Measurements from ENCODE around the gene GOLGA5.
"Not testable (repeated sequence)": the region's sequence is repeated elsewhere in the genome, so short reads cannot be mapped to it uniquely, and the experiment has no call there.

The GOLGA5 gene

DNA sequence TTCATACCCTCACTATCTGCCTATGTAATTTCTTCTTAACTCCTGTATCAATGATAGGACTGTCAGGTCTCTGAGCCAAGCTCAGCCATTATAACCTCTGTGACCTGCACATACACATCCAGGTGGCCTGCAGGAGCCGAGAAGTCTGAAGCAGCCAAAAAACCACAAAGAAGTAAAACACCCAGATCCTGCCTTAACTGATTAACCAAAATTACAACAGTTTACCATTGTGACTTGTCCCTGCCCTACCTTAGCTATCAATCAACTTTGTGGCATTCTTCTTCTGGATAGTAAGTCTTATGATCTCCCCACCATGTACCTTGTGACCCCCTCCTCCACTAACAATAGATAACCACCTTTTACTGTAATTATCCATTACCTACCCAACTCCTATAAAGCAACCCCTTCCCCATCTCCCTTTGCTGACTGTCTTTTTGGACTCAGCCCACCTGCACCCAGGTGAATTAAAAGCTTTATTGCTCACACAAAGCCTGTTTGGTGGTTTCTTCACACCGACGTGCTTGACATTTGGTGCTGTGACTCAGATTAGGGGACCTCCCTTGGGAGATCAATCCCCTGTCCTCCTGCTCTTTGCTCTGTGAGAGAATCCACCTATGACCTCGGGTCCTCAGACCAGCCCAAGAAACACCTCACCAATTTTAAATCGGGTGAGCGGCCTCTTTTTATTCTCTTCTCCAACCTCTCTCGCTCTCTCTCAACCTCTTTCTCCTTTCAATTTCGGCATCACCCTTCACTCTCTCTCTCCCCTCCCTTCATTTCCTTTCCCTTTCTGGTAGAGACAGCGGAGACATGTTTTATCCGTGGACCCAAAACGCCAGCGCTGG is 34.2 kb upstream of the GOLGA5 start:
- Histone ChIP-seq H3K4me2 (ENCODE audit: low read length) (no peak overlapping the region), H3K9me3 (replicated peaks; ENCODE audit: low read length) (no peaks in the 10 kb centered on the region), H3K27me3 (ENCODE audit: control insufficient read depth, insufficient read depth, low read length) (peaks cover 14% of the 10 kb centered on the region), H3K4me3 (ENCODE audit: low read length) (no peak overlapping the region), H3K9ac (ENCODE audit: low read depth, low read length) (no peak overlapping the region), H3K36me3 (ENCODE audit: insufficient read depth, low read length) (no peaks in the 10 kb centered on the region), H3K4me1 (ENCODE audit: control insufficient read depth, insufficient read depth, low read length) (no peaks in the 10 kb centered on the region)

DNA sequence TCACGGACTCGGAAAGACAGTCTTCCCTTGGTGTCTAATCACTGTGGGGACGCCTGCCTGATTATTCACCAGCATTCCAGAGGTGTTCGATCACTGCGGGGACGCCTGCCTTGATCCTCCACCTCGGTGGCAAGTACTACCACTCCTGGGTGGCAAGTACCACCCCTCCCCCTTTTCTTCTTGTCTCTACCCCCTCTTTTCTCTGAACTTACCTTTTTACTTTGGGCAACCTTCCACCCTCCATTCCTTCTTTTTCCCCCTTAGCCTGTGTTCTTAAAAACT is 33.6 kb upstream of the GOLGA5 start:
- H3K4me3 ChIP-seq (ENCODE audit: low read length), result no peak overlapping the region
- no peak overlapping the region for H3K9ac ChIP-seq (ENCODE audit: low read depth, low read length)
- H3K36me3 ChIP-seq (ENCODE audit: insufficient read depth, low read length), result no peaks in the 10 kb centered on the region
- H3K4me1 ChIP-seq (ENCODE audit: control insufficient read depth, insufficient read depth, low read length), result no peaks in the 10 kb centered on the region
- H3K4me2 ChIP-seq (ENCODE audit: low read length), result no peak overlapping the region
- no peaks in the 10 kb centered on the region for H3K9me3 ChIP-seq (replicated peaks; ENCODE audit: low read length)
- peaks cover 14% of the 10 kb centered on the region for H3K27me3 ChIP-seq (ENCODE audit: control insufficient read depth, insufficient read depth, low read length)

DNA sequence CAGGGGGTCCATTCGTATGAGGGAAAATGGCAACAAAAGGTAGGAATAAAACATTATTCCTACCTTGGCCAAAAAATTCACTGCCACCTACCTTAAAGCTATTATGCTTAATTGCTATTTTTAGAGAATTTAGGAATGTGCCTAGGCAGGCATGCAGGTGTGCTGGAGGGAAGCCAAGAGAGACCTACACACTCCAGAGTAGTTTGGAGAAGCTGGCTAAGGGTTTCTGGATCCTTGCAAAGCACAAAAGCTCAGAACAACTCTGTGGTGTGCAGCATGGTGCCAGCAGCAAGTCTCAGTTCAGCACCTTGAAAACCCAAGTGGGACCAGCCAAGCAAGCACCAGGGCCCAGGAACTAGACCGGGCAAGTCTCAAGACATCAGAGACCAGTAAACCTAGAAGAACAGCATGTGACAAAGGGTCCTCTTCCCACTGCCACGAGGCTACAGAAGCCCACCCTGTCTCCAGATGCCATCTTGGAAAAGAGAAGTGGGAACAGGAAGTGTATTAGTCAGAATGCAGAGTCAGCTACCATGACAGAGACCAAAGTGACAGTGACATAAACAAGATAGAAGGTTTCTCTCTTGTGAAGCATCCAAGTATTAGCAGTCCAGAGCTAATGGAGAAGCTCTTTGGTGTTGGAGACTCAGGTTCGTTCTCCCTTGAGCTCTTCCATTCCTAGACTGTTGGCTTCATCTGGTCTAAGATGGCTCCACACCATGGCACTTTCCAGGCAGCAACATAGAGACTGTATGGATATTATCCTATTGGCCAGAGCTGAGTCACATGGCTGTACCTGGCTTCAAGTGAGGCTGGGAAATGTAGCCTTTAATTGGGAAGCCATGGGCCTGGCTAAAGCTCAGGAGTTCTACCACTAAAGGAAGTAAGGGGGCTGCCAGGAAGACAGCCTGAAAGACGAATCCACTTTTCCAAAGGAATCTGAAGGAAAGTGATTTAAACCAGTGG is 30.2 kb upstream of the GOLGA5 start:
- not testable (repeated sequence) for H3K4me1 ChIP-seq (ENCODE audit: control insufficient read depth, insufficient read depth, low read length); H3K9me3 ChIP-seq (replicated peaks; ENCODE audit: low read length); H3K36me3 ChIP-seq (ENCODE audit: insufficient read depth, low read length)

DNA sequence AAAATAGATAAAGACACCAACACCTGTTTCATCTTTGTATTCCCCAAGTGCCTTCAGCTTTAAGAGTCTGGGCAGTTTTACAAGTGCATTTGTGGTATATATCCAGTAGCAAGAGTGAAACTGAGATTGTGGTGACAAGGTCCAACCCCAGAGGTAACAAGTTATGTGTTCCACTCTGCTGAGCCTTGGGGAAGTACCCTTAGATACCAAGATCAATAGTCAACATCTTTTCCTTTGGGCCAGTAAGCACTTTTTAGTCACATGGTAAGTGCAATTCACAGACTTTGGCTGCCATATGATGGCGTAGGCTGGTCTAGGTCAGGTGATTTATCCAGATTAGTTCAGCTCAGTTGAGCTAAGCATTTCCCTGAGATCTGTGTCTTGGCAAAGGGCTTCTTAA is 25.9 kb upstream of the GOLGA5 start:
- not testable (repeated sequence) for H3K4me3 ChIP-seq (ENCODE audit: low read length); H3K36me3 ChIP-seq (ENCODE audit: insufficient read depth, low read length); H3K9me3 ChIP-seq (replicated peaks; ENCODE audit: low read length); H3K9ac ChIP-seq (ENCODE audit: low read depth, low read length); H3K4me1 ChIP-seq (ENCODE audit: control insufficient read depth, insufficient read depth, low read length); H3K4me2 ChIP-seq (ENCODE audit: low read length)
- peaks cover 17% of the 10 kb centered on the region for H3K27me3 ChIP-seq (ENCODE audit: control insufficient read depth, insufficient read depth, low read length)

More for the DNA sequence above, 30.2 kb upstream of the GOLGA5 start:
- H3K4me2 ChIP-seq (ENCODE audit: low read length); H3K9ac ChIP-seq (ENCODE audit: low read depth, low read length); H3K4me3 ChIP-seq (ENCODE audit: low read length): not testable (repeated sequence)
- H3K27me3 ChIP-seq (ENCODE audit: control insufficient read depth, insufficient read depth, low read length), result peaks cover 17% of the 10 kb centered on the region

DNA sequence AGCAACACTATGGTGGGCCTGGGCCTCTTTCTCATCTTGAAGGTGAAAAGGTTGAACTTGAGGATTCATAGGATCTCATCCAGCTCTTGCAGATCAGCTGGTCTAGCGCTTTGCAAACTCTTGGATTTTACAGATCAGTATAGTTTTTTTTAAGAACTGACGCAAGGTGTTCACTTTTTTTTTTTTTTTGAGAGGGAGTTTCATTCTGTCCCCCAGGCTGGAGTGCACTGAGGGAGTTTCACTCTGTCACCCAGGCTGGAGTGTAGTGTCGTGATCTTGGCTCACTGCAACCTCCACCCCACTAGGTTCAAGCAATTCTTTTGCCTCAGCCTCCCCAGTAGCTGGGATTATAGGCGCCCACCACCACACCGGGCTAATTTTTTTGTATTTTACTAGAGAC is 25.3 kb upstream of the GOLGA5 start:
- Histone ChIP-seq H3K4me1 (ENCODE audit: control insufficient read depth, insufficient read depth, low read length) (no peaks in the 10 kb centered on the region), H3K27me3 (ENCODE audit: control insufficient read depth, insufficient read depth, low read length) (peaks cover 22% of the 10 kb centered on the region), H3K4me2 (ENCODE audit: low read length) (no peak overlapping the region), H3K4me3 (ENCODE audit: low read length) (no peak overlapping the region), H3K9me3 (replicated peaks; ENCODE audit: low read length) (no peaks in the 10 kb centered on the region), H3K36me3 (ENCODE audit: insufficient read depth, low read length) (no peaks in the 10 kb centered on the region), H3K9ac (ENCODE audit: low read depth, low read length) (no peak overlapping the region)

DNA sequence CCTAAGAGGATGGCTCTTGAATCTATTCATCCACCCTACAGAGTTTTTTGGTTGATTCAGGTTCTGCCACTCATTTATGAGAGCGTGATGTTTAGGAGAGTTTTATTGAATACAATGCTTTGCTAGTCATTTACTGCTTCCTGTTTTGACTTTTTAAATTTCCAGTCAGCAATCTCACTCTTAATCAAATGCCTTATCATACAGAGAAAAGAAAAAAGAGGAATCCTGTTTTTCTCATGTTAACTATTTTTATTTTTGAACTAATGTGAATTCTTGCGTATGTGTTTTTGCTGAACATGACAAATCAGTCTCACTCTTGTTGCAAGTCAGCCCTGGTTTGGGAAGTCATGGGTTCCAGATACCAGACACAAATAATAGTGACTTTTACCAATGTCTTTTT is 23.6 kb upstream of the GOLGA5 start:
- Histone ChIP-seq H3K4me1 (ENCODE audit: control insufficient read depth, insufficient read depth, low read length) (no peaks in the 10 kb centered on the region), H3K4me2 (ENCODE audit: low read length) (no peak overlapping the region), H3K36me3 (ENCODE audit: insufficient read depth, low read length) (no peaks in the 10 kb centered on the region), H3K9ac (ENCODE audit: low read depth, low read length) (no peak overlapping the region), H3K27me3 (ENCODE audit: control insufficient read depth, insufficient read depth, low read length) (peaks cover 30% of the 10 kb centered on the region), H3K4me3 (ENCODE audit: low read length) (no peak overlapping the region), H3K9me3 (replicated peaks; ENCODE audit: low read length) (no peaks in the 10 kb centered on the region)

DNA sequence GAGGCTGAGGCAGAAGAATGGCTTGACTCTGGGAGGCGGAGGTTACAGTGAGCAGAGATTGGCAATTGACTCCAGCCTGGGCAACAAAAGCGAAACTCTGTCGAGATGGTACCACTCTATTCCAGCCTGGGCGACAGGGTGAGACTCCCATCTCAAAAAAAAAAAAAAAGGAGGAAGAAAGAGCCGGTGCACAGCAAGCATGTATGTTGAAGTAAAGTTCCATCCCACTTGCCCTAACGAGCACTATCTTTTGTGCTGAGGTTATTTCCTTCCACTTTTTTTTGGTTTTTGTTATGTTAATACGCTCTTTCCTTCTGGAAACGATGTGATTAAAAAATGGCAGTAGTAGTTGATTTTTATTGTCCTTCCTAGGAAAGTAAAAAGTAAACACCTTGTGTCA is 19.5 kb upstream of the GOLGA5 start:
- Histone ChIP-seq H3K4me3 (ENCODE audit: low read length) (no peak overlapping the region), H3K9me3 (replicated peaks; ENCODE audit: low read length) (no peaks in the 10 kb centered on the region), H3K4me1 (ENCODE audit: control insufficient read depth, insufficient read depth, low read length) (no peaks in the 10 kb centered on the region), H3K27me3 (ENCODE audit: control insufficient read depth, insufficient read depth, low read length) (peaks cover 33% of the 10 kb centered on the region), H3K36me3 (ENCODE audit: insufficient read depth, low read length) (no peaks in the 10 kb centered on the region), H3K4me2 (ENCODE audit: low read length) (no peak overlapping the region), H3K9ac (ENCODE audit: low read depth, low read length) (no peak overlapping the region)

DNA sequence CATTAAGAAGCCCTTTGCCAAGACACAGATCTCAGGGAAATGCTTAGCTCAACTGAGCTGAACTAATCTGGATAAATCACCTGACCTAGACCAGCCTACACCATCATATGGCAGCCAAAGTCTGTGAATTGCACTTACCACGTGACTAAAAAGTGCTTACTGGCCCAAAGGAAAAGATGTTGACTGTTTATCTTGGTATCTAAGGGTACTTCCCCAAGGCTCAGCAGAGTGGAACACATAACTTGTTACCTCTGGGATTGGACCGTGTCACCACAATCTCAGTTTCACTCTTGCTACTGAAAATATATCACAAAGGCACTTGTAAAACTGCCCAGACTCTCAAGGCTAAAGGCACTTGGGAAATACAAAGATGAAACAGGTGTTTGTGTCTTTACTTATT is 18.8 kb upstream of the GOLGA5 start:
- H3K4me3 ChIP-seq (ENCODE audit: low read length); H3K4me2 ChIP-seq (ENCODE audit: low read length); H3K9ac ChIP-seq (ENCODE audit: low read depth, low read length); H3K4me1 ChIP-seq (ENCODE audit: control insufficient read depth, insufficient read depth, low read length); H3K36me3 ChIP-seq (ENCODE audit: insufficient read depth, low read length); H3K9me3 ChIP-seq (replicated peaks; ENCODE audit: low read length): not testable (repeated sequence)
- peaks cover 33% of the 10 kb centered on the region for H3K27me3 ChIP-seq (ENCODE audit: control insufficient read depth, insufficient read depth, low read length)

DNA sequence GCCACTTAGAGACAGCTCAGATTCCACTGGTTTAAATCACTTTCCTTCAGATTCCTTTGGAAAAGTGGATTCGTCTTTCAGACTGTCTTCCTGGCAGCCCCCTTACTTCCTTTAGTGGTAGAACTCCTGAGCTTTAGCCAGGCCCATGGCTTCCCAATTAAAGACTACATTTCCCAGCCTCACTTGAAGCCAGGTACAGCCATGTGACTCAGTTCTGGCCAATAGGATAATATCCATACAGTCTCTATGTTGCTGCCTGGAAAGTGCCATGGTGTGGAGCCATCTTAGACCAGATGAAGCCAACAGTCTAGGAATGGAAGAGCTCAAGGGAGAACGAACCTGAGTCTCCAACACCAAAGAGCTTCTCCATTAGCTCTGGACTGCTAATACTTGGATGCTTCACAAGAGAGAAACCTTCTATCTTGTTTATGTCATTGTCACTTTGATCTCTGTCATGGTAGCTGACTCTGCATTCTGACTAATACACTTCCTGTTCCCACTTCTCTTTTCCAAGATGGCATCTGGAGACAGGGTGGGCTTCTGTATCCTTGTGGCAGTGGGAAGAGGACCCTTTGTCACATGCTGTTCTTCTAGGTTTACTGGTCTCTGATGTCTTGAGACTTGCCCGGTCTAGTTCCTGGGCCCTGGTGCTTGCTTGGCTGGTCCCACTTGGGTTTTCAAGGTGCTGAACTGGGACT is 15.1 kb upstream of the GOLGA5 start:
- not testable (repeated sequence) for H3K36me3 ChIP-seq (ENCODE audit: insufficient read depth, low read length); H3K4me1 ChIP-seq (ENCODE audit: control insufficient read depth, insufficient read depth, low read length)

DNA sequence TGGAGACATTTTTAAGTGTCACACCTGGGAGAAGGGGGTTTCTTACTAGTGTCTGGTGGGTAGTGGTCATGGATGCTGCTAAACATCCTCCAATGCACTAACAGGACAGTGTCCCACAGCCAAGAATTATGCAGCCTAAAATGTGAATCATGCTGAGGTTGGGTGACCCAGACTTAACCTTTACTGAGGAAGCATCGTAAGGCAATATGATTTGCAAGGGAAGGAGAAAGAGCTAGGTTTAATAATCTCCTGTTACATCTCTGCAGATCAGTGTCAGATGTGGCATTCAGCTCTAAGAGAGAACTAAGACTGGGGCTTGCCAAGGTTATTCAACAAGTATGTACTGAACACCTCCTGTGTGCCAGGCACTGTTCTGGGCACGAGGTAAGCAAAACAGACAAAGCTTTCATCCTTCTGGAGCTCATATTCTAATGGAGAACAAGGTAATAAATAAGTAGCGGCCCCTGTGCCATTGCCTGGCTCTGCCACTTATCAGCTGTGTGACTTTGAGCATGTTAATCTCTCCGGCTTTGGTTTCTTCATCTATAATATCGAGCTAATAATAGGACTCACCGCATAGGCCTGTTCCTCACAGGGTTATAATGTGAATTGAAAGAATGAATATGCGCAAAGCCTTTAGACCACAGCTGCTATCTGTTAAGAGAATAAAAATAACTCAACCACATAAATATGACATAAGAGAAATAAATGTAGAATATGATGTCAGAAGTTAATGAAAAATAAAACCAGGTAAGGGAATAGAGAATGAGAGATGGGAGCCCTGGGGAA is 13.5 kb upstream of the GOLGA5 start:
- Histone ChIP-seq H3K4me3 (ENCODE audit: low read length) (no peak overlapping the region), H3K4me1 (ENCODE audit: control insufficient read depth, insufficient read depth, low read length) (peaks cover 4% of the 10 kb centered on the region), H3K27me3 (ENCODE audit: control insufficient read depth, insufficient read depth, low read length) (peaks cover 4% of the 10 kb centered on the region), H3K4me2 (ENCODE audit: low read length) (no peak overlapping the region), H3K36me3 (ENCODE audit: insufficient read depth, low read length) (no peaks in the 10 kb centered on the region), H3K9me3 (replicated peaks; ENCODE audit: low read length) (no peaks in the 10 kb centered on the region), H3K9ac (ENCODE audit: low read depth, low read length) (no peak overlapping the region)

More for the DNA sequence above, 15.1 kb upstream of the GOLGA5 start:
- H3K9ac ChIP-seq (ENCODE audit: low read depth, low read length); H3K4me3 ChIP-seq (ENCODE audit: low read length); H3K9me3 ChIP-seq (replicated peaks; ENCODE audit: low read length); H3K4me2 ChIP-seq (ENCODE audit: low read length): not testable (repeated sequence)
- H3K27me3 ChIP-seq (ENCODE audit: control insufficient read depth, insufficient read depth, low read length), result peaks cover 16% of the 10 kb centered on the region

DNA sequence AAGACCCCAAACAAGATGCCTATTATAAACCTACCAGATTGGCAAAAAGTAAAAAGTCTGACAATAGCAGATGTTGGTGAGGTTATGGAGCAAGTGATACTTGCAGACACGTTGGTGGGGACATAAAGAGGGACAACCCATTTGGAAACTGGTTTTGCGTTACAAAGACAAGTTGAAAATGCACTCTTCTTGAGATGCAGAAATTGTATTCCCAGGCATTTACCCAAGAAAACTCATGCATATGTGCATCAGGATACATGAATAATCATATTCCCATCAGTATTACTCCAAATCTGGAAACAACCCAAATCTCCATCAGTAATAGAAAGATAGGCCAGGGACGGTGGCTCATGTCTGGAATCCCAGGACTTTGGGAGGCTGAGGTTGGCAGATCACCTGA is 12.8 kb upstream of the GOLGA5 start:
- H3K9ac ChIP-seq (ENCODE audit: low read depth, low read length), result no peak overlapping the region

More for the DNA sequence above, 12.8 kb upstream of the GOLGA5 start:
- no peaks in the 10 kb centered on the region for H3K9me3 ChIP-seq (replicated peaks; ENCODE audit: low read length)
- peaks cover 4% of the 10 kb centered on the region for H3K27me3 ChIP-seq (ENCODE audit: control insufficient read depth, insufficient read depth, low read length)
- H3K4me2 ChIP-seq (ENCODE audit: low read length), result no peak overlapping the region
- H3K36me3 ChIP-seq (ENCODE audit: insufficient read depth, low read length), result no peaks in the 10 kb centered on the region
- peaks cover 11% of the 10 kb centered on the region for H3K4me1 ChIP-seq (ENCODE audit: control insufficient read depth, insufficient read depth, low read length)
- H3K4me3 ChIP-seq (ENCODE audit: low read length), result no peak overlapping the region
